Pancreas (tissue), 10 donors: Measurements from ENCODE around the gene CXorf38. TPM values are rescaled to one million over a fixed set of nuclear protein-coding genes. Genes with fewer than 3 reads are reported as not detected.

ENCODE experiments used
- ATAC-seq, 4 donors: fragments of 200-7000 bp; cut with Tn5 transposase; one replicate each; pipeline versions ENCODE4 v1.8.0 to v1.9.1; 2020; ENCODE audit warnings: mild to moderate bottlenecking in 4 of 4, moderate library complexity in 4 of 4
- DNase-seq, 6 donors: peaks; one replicate each; pipeline ENCODE4 v3.0.0-alpha.2; 2020
- FAIRE-seq: peaks from 2 replicates; lab custom pipeline; 2012; peaks lifted over from hg19 to GRCh38; lab: Jason Lieb, UNC
- H3K27ac ChIP-seq, 4 donors: fragments of 200-600 bp; sonication (generic); 1 replicate in 3 of 4; 2 replicates in 1 of 4; pipeline versions ENCODE4 v1.5.0 to v1.8.0; 2020
- H3K27me3 ChIP-seq, 4 donors: fragments of 200-600 bp; one replicate each; pipeline ENCODE4 v1.8.0; 2021
- H3K36me3 ChIP-seq, 3 donors: fragments of 200-600 bp; sonication (generic) in 1 of 3; one replicate each; pipeline versions ENCODE4 v1.5.0 to v1.8.0; 2020 to 2021
- H3K4me1 ChIP-seq, 3 donors: fragments of 200-600 bp; one replicate each; pipeline ENCODE4 v1.8.0; 2021
- H3K4me3 ChIP-seq, 4 donors: fragments of 200-600 bp; sonication (generic) in 2 of 4; one replicate each; pipeline versions ENCODE4 v1.5.0 to v1.8.0; 2020 to 2021
- H3K9me3 ChIP-seq, 4 donors: fragments of 200-600 bp; one replicate each; pipeline ENCODE4 v1.8.0; 2021
- WGBS, 2 donors: extraction: QIAGEN DNeasy Blood & Tissue Kit; methylation state at CpG; one replicate each; pipeline ENCODE4 v1.1.7; 2013; 5-methylcytosine and 5-hydroxymethylcytosine counted together
- intact Hi-C, 3 donors: fragments of 100-400 bp; cut with DNase I; formaldehyde crosslinking; loops; one replicate each; pipeline versions ENCODE4 v1.11.1 to v1.14.2; 2022
- polyA plus RNA-seq, 2 donors: library from polyadenylated mRNA; stranded (reverse); fragments of 200-250 nt; gene quantifications; one replicate each; pipeline ENCODE4 v1.2.3, GENCODE V29; 2013
- total RNA-seq, 6 donors: library from RNA; stranded (reverse); fragmentation: NEBNext Ultra II Directional in 4 of 6; extraction: Animal tissue kit (Norgen Biotek cat#: 25700) in 4 of 6; gene quantifications; one replicate each; pipeline versions ENCODE4 v1.2.1 to v1.2.4, GENCODE V29; 2021 to 2023
- TF ChIP-seq, protein P1 (sequence below), 4 donors: fragments of 200-600 bp; sonication (generic) in 3 of 4; IDR thresholded peaks; one replicate each; pipeline versions ENCODE4 v1.5.0 to v1.8.0; 2021; ENCODE audit warnings: antibody characterized with exemption in 4 of 4
- donor health status: healthy with polysubstance abuse.
- donor health status: DM: no; HTN: no; CAD: no; lungs with moderate emphysema.
- donor health status: DM: no; HTN: no; CAD: no.
- donor health status: control.
- donor health status: control.
- donor health status: Bipolar disorder and iron deficiency.
- donor health status: DM: yes; HTN: yes; CAD: no.
- donor health status: DM: no; HTN: no; CAD: no.
- donor health status: DM: no; HTN: no; CAD: no.
- donor health status: DM: yes; HTN: yes; CAD: no.

The CXorf38 gene
- total and polyA plus RNA-seq, 8 donors, result 3.6 to 7.5 (median 4.8) TPM

DNA sequence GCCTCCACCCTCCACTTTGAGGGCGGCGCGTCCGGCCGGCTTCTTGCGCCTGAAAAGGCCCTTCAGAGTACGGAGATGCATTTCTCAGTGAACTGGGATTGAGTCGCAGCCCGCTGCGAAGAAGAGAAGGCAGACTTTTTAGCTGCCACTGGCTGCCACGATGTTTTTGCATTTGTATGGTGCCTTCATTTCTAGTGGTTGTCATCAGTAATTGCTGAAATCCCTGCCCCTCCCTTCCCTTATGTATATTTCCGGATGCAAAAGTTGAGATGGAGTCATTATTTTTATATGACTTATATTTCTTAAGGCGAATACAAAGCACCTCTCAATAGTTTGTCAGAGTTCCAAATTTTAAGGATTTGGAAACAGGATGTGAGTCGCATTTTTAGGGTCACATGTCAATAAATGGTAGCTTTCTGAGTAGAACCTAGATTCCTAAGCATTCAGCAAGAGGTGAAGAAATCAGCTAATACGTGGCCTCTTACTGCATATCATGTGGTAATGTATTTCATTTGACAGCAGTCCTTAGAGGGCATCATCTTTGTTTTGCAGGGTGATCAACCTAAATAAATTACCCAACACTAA is 65.9 kb downstream of the CXorf38 start:
- TF ChIP-seq, protein P1, sequence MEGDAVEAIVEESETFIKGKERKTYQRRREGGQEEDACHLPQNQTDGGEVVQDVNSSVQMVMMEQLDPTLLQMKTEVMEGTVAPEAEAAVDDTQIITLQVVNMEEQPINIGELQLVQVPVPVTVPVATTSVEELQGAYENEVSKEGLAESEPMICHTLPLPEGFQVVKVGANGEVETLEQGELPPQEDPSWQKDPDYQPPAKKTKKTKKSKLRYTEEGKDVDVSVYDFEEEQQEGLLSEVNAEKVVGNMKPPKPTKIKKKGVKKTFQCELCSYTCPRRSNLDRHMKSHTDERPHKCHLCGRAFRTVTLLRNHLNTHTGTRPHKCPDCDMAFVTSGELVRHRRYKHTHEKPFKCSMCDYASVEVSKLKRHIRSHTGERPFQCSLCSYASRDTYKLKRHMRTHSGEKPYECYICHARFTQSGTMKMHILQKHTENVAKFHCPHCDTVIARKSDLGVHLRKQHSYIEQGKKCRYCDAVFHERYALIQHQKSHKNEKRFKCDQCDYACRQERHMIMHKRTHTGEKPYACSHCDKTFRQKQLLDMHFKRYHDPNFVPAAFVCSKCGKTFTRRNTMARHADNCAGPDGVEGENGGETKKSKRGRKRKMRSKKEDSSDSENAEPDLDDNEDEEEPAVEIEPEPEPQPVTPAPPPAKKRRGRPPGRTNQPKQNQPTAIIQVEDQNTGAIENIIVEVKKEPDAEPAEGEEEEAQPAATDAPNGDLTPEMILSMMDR (IDR thresholded peaks at IDR 0.05), result no peak

DNA sequence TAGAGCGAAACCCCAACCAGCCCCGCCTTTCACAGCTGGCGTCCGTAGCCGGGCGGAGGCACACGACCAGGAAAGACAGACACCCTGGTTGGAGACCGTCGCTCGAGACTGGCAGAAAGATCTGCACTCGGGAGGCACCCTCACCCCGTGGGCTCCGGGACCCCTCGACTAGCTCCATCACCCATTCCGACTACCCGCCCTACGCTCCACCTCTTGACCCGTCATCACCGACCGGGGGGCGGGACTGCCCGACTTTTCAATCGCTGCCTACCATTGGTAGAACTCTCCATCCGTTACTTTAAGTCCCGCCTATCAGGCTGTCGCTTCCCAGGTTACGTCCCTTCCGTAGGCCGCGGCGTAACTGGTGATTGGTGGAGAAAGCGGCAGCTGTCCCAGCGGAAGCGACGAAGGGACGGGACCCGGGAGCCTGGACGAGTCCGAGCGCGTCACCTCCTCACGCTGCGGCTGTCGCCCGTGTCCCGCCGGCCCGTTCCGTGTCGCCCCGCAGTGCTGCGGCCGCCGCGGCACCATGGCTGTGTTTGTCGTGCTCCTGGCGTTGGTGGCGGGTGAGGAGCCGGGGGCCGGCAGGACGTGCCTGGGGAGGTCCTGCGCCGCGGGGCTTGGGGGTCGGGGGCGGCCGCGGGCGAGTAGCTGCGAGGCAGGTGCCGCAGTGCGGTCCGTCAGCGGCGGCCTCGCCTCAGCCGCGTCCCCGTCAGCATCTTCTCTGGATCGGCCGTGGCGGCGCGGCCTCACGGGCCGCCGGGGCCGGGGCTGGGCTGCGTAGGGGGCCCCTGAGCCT is 66.6 kb downstream of the CXorf38 start, which contains the start of gene ATP6AP2:
TSS of gene ATP6AP2 (plus strand) at position 434 of the 799 bp plus-strand sequence. CDS start at position 530, 96 bp downstream.
- Histone ChIP-seq H3K4me1 (peaks cover 0 to 6% (median 0%) of the 10 kb centered on the region in 3 donors), H3K36me3 (no peaks in the 10 kb centered on the region), H3K27ac (peak within 1 kb of the TSS; percentile 62 to 86 (median 82)), H3K4me3 (peak within 1 kb of the TSS; percentile 50 to 71 (median 58)), H3K9me3 (no peaks in the 10 kb centered on the region), H3K27me3 (peaks cover 0 to 21% (median 0%) of the 10 kb centered on the region in 4 donors)
- FAIRE-seq (peak; percentile 68), ATAC-seq (peak; percentile 98), DNase-seq (peak; percentile 89 to 96 (median 92))
- TF ChIP-seq, protein P1 (IDR thresholded peaks at IDR 0.05), result no peak
- WGBS, 2 donors, result 1 to 22% methylated on average over 78 to 89 of the region's 89 CpGs
- intact Hi-C loops, result no loop called here

More for the DNA sequence above, 65.9 kb downstream of the CXorf38 start:
- WGBS, 2 donors, result 0 to 16% methylated on average over 15 of the region's 15 CpGs
- Histone ChIP-seq H3K9me3 (no peaks in the 10 kb centered on the region), H3K4me1 (peaks cover 0 to 6% (median 0%) of the 10 kb centered on the region in 3 donors), H3K27me3 (peaks cover 0 to 25% (median 0%) of the 10 kb centered on the region in 4 donors), H3K27ac (peak overlapping the region; percentile 62 to 86 (median 82)), H3K36me3 (no peaks in the 10 kb centered on the region), H3K4me3 (peak overlapping the region; percentile 50 to 71 (median 58))
- FAIRE-seq (no peak), ATAC-seq (no peak), DNase-seq (peak in 1 of 6 donors; percentile 16)
- intact Hi-C loops, result no loop called here

DNA sequence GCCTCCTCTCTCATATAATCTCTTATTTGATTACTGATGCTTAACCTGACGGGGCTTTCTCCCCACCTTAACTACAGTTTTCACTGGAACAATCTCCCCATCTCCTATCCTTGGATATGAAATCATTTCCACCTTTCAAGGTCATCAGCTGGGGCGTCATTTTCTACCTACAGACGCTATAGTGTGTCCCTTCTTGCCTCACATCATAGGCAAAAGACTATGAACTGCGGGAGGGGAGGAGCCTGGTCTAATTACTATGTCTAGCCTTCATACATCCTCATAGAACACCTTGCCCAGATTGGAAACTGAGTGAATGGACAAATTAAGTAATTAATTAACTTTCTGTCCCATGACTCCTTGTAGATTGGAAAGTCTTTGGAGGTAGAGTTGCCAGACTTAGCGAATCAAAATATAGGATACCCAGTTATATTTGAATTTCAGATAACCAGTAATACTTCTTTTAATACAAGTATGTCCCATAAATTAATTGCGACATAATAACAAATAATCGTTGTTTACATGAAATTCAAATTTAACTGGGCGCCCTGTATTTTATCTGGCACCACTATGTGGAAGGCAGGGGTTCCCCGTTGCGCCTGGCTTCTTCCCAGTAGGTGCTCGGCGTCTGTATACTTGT is 67.3 kb downstream of the CXorf38 start:
- ATAC-seq, result peak in 2 of 4 donors; percentile 71 to 72
- peaks cover 0 to 6% (median 0%) of the 10 kb centered on the region in 3 donors for H3K4me1 ChIP-seq
- TF ChIP-seq, protein P1 (IDR thresholded peaks at IDR 0.05), result no peak
- no peaks in the 10 kb centered on the region for H3K36me3 ChIP-seq
- no peak for DNase-seq
- intact Hi-C loops, result no loop called here
- H3K27me3 ChIP-seq, result peaks cover 0 to 19% (median 0%) of the 10 kb centered on the region in 4 donors
- no peak for FAIRE-seq
- WGBS, 2 donors, result 7 to 22% methylated on average over 12 of the region's 12 CpGs
- peak overlapping the region; percentile 39 to 86 (median 82) for H3K27ac ChIP-seq
- H3K4me3 ChIP-seq, result peak overlapping the region; percentile 50 to 71 (median 58)
- no peaks in the 10 kb centered on the region for H3K9me3 ChIP-seq

DNA sequence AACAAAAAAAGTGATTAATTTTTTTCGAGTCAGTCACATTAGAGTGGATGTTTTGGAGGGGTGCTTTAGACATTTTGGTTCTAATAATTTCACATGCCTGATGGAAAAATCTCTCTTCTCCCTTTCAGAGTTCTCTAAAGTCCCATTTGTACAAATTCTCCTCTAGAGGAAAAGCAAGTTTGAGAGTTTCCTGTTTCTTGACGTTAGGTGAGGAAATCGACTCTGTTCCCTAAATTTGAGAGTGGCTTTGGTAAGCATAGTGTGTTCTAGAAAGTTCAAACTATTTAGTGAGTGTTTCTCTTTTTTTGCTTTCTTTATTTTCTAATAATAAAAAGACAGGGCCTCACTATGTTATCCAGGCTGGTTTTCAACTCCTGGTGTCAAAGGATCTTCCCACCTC is 68.2 kb downstream of the CXorf38 start:
- DNase-seq, result no peak
- H3K4me1 ChIP-seq, result peaks cover 0 to 6% (median 0%) of the 10 kb centered on the region in 3 donors
- intact Hi-C loops, result no loop called here
- H3K27ac ChIP-seq, result peak overlapping the region in 1 of 4 donors; percentile 33
- TF ChIP-seq, protein P1 (IDR thresholded peaks at IDR 0.05), result no peak
- H3K9me3 ChIP-seq, result no peaks in the 10 kb centered on the region
- FAIRE-seq, result no peak
- no peak for ATAC-seq
- no peaks in the 10 kb centered on the region for H3K36me3 ChIP-seq
- peaks cover 0 to 24% (median 0%) of the 10 kb centered on the region in 4 donors for H3K27me3 ChIP-seq
- no peak overlapping the region for H3K4me3 ChIP-seq
- WGBS, 2 donors, result 41 to 68% methylated on average over 3 of the region's 3 CpGs
